ENCODE data around the gene DKK3.

Gene DKK3

DNA sequence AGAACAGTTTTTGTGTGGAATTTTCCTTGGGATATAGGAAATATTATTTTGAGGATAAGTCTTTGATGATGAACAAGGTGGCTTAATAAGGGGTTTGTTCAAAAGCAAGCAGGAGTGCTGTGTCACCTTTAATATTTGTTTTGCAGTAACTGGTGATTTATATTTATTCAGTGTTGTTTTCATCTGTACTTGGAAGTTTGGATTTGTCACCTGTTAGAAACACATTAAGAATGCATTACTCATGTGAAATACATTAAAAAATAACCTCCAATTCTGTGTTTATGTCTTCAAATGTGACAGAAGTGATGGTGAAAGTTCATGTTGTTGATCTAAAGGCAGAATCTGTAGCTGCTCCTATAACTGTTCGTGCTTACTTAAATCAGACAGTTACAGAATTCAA lies 70.5 kb downstream of the DKK3 start:
- no peak for DNase-seq (ENCODE audit: low read depth in 3 of 3)

DNA sequence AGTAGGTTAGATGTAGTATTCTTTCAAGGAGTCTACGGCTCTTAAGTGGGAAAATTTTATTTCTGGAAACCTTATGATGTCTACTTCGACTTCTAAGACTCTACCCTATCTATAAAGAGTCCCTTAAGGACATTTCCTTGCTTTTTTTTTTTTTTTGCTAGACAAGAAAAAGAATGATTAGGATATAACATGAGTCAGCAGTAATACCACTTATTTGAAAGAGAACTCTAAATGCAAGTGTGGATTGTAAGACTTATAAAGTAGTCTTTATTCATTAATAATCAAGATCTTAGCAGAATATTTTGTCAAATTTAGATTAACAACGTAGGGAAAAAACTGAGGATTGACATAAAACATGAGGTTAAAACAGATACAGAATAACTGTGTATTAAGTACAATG lies 71.0 kb downstream of the DKK3 start:
- no peak for DNase-seq (ENCODE audit: low read depth in 3 of 3)

DNA sequence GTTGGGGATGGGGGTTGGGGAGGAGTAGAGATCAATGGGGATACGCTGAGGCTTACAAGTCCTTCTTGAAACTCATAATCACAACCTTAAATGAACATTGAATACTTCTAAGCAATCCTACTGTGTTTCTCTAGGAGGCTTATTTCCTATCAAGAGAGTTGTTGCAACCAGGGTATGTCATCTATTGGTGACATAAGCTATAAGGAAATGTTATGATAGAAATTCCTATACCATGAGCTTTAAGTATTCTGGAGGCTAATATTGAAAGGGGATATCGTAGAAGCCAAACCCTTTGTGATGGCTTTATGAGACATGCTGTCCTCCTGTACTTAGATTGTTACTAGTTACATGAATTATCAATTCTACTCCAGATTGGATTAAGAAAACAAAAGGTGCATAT lies 72.9 kb downstream of the DKK3 start:
- DNase-seq (ENCODE audit: low read depth in 3 of 3), result no peak

DNA sequence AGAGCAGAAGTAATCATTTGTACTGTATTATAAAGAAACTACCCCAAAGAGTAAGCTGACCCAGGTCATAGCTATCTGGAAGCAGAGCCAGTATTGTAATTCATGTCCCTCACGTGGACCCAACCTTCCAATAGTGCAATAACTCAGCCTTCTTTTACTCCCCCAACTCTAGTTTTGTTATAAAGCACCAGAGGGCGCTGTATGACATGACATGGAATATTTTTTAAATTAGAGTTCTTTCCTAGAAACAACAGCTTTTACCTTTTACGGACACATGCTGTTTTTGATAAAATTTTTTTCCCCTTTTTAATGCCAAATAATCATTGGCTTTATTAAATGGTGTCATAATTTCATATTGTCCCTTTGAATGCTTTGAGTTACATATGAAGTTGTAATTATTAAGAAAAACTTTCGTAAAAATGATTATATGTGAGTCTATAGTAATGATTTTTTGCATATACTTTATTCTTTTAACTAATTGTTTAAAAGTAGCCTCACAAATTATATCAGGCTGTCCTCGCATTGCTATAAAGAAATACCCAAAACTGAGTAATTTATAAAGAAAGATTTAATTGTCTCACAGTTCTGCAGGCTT lies 76.9 kb downstream of the DKK3 start:
- DNase-seq (ENCODE audit: low read depth in 3 of 3), result no peak

DNA sequence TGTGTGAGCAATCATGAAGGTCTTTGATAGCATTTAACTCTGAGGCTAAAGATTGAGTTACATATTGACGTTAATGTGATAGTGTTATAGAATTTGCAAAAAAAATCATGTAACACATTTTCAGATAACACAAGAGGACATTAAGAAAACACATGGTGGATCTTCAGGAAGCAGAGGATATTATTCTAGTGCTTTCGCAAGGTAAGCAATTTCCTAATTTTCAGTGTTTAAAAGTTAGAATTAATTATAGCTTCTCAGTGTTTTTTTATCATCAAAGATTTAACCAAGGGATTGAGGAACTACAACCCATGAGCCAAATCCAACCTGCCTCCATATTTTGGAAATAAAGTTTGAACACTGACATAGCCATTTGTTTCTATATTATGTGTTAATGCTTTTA lies 78.5 kb downstream of the DKK3 start:
- DNase-seq (ENCODE audit: low read depth in 3 of 3), result no peak

DNA sequence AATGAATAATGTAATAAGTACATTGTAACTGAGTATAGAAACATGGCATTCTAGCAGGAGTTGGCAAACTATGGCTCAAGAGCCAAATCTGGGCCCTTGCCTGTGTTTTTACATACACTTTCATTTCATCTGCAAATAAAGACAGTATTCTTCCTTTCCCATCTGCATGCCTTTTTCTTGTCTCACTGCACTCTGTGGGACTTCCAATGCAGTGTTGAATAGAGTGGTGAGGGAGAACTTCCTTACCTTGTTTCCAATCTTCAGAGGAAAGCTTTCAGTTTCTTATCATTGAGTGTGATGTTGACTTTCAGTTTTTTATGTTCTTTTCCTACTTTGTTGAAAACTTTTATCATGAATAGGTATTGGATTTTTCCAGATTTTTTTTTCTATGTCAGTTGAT lies 84.6 kb downstream of the DKK3 start:
- DNase-seq (ENCODE audit: low read depth in 3 of 3), result no peak

DNA sequence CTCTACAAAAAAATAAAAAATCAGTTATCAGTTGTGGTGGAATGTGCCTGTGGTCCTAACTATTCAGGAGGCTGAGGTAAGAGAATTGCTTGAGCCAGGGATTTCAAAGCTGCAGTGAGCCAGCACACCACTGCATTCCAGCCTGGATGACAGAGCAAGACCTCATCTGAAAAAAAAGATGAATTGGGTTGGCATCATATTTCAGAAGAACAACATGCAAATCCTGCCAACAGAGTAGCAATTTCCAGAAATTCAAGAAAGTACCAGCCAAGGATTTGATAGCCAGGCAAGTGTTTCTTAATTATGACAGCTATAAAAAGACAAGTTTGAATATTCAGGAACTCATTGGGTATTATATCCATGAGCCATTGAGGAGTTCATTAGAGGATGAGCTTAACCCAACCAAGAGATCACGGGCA lies 91.4 kb downstream of the DKK3 start:
- no peak for DNase-seq (ENCODE audit: low read depth in 3 of 3)

DNA sequence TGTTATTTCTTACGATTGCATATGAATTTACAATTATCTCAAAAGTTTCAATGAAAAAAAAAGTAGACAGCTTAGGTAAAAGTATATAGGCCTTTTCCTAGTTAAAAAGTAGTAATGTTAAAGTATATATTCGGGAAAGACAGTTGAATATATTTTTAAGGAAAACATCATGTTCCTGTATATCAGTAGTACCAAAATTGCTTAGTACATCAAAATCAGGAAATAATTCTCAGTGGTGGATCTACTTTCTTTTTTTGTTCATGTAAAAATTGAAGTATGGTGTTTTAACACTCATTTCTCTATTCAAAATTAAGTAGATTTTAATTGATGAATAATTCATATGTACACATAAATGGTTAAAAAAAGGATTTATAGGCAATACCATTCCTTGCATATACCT lies 92.8 kb downstream of the DKK3 start:
- no peak for DNase-seq (ENCODE audit: low read depth in 3 of 3)

DNA sequence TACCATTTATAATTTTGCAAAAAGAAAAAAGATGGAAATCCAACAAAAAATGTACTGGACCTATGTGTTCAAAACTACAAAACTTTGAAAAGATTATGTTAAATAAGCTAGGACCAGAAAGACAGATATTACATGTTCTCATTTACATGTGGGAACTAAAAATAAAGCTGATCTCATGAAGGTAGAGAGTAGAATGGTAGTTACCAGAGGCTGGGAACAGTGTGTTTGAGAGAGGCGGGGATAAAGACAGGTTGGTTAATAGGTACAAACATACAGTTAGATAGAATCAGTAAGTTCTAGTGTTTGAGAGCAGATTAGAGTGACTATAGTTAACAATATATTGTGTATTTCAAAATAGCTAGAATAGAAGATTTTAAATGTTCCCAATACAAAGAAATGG lies 95.0 kb downstream of the DKK3 start:
- no peak for DNase-seq (ENCODE audit: low read depth in 3 of 3)
